Measurements from ENCODE around the gene MBNL1. TPM values are rescaled to one million over a fixed set of nuclear protein-coding genes. Genes with fewer than 3 reads are reported as not detected.

Gene MBNL1
- total and polyA plus RNA-seq, 4 donors: 17.1 to 110 (median 62.3) TPM

DNA sequence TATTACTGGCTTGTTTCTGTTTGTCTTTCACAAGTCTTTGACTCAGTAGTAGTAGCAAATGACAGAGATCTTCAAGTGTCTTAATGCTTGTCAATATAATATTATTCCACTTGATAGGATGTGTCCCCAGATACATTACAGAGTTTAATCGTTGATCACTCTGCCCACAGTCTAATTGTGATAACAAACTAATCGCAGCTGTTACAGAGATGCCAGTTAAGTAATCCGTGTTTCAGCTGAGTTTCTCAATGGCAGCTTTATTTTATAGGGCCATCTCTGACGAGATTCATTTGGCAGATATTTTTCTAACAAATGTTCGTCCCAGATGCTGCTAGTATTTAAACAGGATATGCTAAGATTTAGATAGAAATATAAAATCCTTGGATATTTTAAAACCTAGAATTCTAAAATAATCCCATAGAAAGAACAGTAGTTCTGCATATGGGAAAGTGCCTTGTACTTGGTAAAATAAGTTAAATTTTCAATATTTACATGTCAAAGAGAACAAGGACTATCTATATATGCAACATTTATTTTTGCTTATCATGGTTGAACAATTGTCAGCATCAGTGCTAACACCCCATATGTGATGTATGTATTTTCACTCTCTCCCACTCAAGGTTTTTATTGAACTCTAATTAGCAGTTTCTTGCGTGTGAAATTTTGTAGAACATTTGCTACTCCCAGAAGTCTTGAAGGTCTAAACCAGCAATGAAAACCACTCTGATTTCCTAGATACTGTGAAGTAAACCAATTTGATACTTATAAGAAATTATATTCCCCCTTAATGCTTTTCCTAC, 185.5 kb downstream of the MBNL1 start:
- H3K36me3 ChIP-seq (ENCODE audit: control insufficient read depth in 4 of 4, insufficient read depth in 3 of 4, low read depth in 1 of 4, low read length in 3 of 4): peaks cover 2 to 19% (median 12%) of the 10 kb centered on the region in 4 donors
- no peaks in the 10 kb centered on the region for H3K4me1 ChIP-seq (ENCODE audit: control insufficient read depth in 4 of 4, insufficient read depth in 4 of 4, low read length in 3 of 4)

More for the DNA sequence above, 185.5 kb downstream of the MBNL1 start:
- Histone ChIP-seq H3K9ac (ENCODE audit: low read depth in 1 of 2, low read length in 2 of 2) (no peak overlapping the region), H3K9me3 (ENCODE audit: control insufficient read depth in 4 of 4, low read length in 3 of 4) (no peaks in the 10 kb centered on the region), H3K27ac (ENCODE audit: low read depth in 1 of 2, low read length in 2 of 2) (no peak overlapping the region), H3K4me3 (ENCODE audit: low read depth in 1 of 3, low read length in 3 of 3) (no peak overlapping the region), H3K27me3 (ENCODE audit: control insufficient read depth in 4 of 4, insufficient read depth in 4 of 4, low read length in 3 of 4) (no peaks in the 10 kb centered on the region)
- no peak for DNase-seq (ENCODE audit: low spot score)
- TF ChIP-seq FOXA2 (IDR thresholded peaks at IDR 0.05): no peak
- no peak for TF ChIP-seq FOXA1 (IDR thresholded peaks at IDR 0.05)
- TF ChIP-seq NR2F2 (IDR thresholded peaks at IDR 0.05): no peak
- TF ChIP-seq, protein P1, sequence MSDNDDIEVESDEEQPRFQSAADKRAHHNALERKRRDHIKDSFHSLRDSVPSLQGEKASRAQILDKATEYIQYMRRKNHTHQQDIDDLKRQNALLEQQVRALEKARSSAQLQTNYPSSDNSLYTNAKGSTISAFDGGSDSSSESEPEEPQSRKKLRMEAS (IDR thresholded peaks at IDR 0.05): no peak
- TF ChIP-seq, protein P2, sequence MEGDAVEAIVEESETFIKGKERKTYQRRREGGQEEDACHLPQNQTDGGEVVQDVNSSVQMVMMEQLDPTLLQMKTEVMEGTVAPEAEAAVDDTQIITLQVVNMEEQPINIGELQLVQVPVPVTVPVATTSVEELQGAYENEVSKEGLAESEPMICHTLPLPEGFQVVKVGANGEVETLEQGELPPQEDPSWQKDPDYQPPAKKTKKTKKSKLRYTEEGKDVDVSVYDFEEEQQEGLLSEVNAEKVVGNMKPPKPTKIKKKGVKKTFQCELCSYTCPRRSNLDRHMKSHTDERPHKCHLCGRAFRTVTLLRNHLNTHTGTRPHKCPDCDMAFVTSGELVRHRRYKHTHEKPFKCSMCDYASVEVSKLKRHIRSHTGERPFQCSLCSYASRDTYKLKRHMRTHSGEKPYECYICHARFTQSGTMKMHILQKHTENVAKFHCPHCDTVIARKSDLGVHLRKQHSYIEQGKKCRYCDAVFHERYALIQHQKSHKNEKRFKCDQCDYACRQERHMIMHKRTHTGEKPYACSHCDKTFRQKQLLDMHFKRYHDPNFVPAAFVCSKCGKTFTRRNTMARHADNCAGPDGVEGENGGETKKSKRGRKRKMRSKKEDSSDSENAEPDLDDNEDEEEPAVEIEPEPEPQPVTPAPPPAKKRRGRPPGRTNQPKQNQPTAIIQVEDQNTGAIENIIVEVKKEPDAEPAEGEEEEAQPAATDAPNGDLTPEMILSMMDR (IDR thresholded peaks at IDR 0.05; ENCODE audit: low read depth, low read length, missing input control): no peak
- no peak for TF ChIP-seq ZBTB33 (IDR thresholded peaks at IDR 0.05)
- no peak for TF ChIP-seq RXRA (IDR thresholded peaks at IDR 0.05)
- TF ChIP-seq HNF4G (IDR thresholded peaks at IDR 0.05): no peak
- TF ChIP-seq RAD21 (IDR thresholded peaks at IDR 0.05): no peak
- TF ChIP-seq TAF1 (conservative IDR thresholded peaks at IDR 0.05): no peak
- no peak for TF ChIP-seq GABPA (IDR thresholded peaks at IDR 0.05 in 1 of 2, conservative IDR thresholded peaks at IDR 0.05 in 1 of 2)
- TF ChIP-seq YY1 (IDR thresholded peaks at IDR 0.05): no peak
- TF ChIP-seq REST (IDR thresholded peaks at IDR 0.05): no peak
- no peak for TF ChIP-seq SP1 (IDR thresholded peaks at IDR 0.05)
- no peak for TF ChIP-seq HNF4A (conservative IDR thresholded peaks at IDR 0.05)
- 86% methylated on average over 6 of the region's 6 CpGs for WGBS

Measured in liver (tissue), 9 donors.